GM18498 (cell line): ENCODE results near the gene MAP1LC3C.

ENCODE experiments used
- ATAC-seq: cut with Tn5 transposase; IDR thresholded peaks from one replicate; pipeline ENCODE4 v1.9.1; 2021; ENCODE audit warnings: mild to moderate bottlenecking, moderate library complexity; ENCODE audit not compliant: unreplicated experiment

The MAP1LC3C gene

DNA sequence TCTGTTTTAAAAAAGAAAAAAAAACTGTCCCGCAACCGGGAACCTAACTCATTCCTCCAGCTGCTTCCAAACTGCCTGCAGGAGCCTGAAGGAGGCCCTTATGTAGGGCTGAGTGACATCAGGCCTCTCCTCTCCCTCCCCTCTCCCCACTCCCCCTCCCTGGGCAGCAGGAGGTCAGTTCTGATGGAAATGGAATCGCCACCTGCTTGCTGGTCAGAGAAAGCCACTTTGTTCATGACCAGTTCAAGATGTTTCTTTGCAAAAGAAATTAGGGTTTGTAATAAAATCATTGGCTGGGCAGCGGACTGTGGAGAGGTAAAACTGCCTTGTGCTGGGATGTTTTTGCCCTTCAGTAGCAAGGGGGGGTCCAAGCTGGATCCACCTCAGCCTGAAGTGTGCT, at the start of gene MAP1LC3C:
MAP1LC3C (minus strand) TSS at position 73 of the 400 bp plus-strand sequence. CDS start 90 bp downstream, outside the sequence.
- no peak for ATAC-seq

DNA sequence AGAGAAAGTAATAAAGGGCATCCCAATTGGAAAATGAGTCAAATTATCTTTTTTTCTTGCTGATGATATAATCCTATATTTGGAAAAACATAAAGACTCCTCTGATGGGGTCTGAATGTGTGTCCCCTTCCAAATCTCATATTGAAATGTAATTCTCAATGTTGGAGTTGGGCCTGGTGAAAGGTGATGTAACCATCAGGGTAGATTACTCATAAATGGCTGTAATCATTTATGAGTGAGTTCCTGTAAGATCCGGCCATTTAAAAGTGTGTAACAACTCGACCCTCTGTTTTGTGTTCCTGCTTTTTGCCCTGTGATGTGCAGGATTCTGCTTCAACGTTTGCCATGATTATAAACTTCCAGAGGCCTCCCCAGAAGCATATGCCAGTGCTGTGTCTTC, 44.3 kb upstream of the MAP1LC3C start:
- no peak for ATAC-seq

DNA sequence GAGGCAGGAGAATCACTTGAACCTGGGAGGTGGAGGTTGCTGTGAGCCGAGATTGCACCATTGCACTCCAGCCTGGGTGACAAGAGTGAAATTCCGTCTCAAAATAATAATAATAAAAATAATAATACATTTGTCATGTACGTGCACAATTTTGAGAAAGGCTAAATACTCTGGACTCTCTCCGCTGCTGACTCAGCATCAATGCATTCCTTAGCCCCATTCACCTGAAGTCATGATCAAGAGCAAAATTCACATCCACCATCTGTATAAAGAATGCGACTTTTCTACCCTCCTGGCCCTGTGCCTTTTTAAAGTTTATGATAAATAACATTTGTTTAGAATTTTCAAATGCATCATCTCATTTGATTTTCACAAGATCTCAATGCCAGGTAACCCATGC, 35.5 kb upstream of the MAP1LC3C start:
- ATAC-seq = no peak

DNA sequence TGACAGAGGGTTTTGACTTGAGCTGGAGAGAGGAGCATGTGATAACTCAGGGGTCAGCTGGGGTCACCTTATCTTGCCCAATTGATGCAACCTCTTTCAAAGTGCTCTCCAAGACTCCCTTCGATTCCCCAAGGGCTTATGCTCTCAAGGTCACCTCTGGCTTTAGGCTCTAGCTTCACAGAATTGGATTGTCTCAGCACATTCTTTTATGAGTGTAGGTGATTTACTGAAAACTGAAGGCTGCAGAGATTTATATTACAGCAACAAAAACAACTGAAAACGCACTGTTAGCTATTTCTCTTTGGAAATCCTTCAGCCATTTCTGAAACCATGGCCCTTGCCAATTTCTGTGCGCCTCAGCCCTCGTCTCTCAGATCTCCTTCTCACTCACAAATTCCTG, 34.5 kb upstream of the MAP1LC3C start:
- ATAC-seq = no peak

DNA sequence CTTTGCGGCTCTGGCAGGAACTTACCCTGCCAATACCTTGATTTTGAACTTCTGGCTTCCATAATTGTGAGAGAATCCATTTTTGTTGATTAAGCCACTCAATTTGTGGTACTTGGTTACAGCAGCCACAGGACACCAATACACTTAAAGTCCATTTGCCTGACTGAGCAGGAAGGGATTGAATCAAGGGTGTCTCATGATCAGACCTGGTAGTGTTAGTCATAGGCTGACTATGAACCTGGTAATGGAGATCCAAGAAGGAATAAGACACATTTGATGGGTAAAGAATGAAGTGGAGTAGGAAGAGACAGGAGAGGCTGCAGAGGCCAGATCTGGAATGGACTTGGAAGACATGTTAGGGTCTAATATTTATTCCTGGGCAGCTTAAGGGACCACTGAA, 31.2 kb upstream of the MAP1LC3C start:
- ATAC-seq = no peak

DNA sequence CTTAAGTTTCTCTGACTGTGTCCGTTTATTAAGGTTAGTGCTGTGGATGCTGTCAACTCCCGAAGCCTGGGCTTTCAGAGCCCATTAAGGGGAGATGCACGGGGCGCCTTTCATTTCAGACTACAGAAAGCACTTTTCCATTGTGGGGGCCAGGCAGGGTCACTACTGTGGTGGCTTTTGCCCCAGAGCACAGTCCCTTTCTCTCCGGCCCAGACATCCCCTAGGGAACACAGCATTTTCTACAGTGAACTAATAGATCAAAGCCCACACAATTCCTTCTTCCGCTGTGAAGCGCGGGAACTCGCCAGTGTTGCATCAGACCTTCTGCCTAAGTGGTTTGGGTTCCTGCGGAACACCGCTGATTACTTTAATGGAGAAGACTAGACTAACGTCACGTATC, 26.8 kb upstream of the MAP1LC3C start:
- ATAC-seq = no peak

DNA sequence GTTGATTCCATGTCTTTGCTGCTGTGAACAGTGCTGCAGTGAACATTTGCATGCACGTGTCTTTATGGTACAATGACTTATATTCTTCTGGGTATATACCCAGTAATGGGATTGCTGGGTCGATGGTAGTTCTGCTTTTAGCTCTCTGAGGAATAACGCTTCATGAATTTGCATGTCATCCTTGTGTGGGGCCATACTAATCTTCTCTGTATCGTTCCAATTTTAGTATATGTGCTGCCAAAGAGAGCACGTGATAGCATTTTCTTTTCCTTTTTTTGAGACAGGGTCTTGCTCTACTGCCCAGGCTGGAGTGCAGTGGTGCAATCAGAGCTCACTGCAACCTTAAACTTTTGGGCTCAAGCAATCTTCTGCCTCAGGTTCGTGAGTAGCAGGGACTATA, 24.9 kb upstream of the MAP1LC3C start:
- no peak for ATAC-seq

DNA sequence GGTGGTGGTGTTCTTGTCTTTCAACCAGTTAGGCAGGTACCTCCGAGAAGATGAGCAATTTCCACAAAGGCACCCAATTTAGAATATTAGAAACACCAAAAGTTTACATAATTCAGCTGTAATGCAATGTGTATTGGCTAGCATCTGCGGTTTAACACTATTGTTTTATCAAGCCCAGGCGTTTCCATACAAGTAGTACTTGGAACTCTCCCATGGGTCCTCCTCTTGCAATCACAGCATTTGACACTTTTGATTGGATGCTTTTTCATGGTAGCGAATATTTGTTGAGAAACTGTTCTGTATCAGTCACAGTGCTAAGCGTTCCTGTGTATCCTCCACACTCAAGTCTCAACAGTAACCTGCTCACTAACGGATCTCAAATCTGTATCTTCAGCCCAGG, 20.1 kb upstream of the MAP1LC3C start:
- no peak for ATAC-seq

DNA sequence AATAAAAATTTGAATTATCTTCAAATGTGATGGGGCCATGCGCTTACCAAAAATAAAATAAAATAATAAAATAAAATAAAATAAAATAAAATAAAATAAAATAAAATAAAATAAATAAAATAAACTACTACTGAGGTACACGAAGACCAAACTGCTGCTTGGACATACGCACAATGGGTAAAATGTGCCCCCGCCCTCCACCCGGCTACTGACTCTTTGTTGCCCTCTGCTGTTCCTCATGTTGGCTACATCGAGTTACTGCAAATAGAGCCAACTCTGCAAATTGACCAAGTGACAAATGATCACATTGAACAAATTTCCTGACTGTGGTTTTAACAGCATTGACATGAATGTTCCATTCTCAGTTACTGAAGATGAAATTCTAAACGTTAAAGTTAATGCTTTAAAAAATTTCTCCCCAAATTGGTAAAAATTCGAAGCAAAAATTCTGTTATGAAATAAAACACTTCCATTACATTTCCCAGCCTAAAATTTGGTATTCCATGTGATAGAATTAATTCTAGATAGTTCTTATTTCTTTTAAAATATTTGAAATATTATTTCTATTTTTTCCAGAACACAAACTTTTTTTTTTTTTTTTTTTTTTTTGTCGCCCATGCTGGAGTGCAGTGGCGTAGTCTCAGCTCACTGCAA, 18.8 kb upstream of the MAP1LC3C start:
- ATAC-seq = peak; percentile 74

DNA sequence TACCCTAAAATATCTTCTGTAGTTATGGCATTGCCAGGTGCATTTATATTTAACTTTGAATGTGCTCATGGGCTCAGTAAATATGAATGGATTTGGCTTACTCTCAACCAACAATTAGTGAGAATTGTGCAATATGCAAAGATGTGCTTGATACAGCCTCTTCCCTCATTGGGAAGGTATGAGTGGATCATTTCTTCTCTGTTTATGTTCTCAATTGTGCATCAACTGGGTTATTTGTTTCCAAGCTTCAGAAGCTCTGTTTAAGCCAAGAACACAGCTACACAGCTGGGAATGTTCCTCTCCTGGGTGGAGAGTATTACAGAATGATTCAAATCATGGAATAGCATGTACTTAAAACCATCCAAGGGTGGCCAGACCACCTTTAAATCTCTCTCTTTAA, 17.6 kb upstream of the MAP1LC3C start:
- no peak for ATAC-seq

DNA sequence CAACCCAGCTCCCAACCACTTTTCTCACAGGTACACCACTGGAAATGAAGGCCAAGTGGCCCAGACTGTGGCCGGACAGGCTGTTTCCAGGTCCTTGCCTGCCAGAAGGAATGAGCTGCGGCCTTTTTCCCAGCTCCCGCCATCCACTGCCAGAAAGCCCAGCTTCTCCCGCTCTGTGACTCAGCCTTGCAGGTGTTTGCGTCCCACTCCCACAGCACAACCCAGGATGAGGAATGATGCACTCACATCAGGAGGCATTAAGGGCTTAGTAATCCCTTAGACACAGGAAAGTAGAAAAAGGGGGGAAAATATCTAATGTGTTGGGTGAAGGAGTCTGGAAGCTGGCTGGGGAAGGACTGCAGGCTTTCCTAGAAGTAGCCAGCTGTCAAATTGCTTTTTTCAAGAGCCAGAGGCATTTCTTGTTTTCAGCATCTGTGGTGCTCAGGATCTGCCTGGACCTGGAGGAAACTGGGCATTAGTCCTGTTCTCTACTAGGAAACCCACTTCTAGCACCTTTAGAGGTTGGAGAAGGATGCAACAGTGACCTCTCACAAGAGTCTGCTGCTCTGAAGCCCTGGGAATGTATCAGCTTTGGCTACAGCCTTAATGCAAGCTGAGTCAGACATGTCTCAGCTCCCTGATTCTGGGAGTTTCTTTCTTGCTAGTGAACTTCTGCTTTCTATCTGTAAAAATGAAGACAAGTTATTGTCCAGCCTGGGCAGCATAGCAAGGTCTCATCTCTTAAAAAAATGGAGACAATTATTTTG, 13.2 kb upstream of the MAP1LC3C start:
- ATAC-seq = no peak

DNA sequence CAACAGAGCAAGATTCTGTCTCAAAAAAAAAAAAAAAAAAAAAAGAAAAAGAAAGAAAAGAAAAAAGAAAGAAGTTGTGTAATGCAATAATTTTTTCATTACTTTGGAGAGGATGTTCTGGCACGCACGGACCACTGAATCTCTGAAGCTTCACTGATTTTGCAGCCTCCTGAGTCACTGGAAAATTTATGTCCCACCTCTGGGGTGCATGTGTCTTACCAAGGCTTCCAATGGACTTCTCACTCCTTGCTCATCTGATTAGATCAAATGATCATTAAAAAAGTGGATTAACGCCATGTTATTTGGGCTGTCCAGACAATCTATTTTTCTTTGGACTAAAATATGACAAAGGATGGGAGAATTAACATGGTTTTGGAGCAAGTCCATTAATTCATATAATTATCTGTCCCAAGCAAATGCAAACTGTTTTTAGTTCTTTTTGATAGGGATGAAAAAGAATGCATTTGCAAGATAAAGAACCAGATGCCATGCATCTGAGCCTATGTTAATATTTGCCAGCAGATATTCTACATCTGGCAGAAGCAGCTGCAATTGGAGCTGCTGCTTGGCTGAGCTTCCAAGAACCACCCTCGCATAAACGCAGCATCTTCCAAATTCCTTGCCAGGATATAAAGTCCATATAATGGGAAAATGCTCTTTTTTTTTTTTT, 10.1 kb upstream of the MAP1LC3C start:
- no peak for ATAC-seq

DNA sequence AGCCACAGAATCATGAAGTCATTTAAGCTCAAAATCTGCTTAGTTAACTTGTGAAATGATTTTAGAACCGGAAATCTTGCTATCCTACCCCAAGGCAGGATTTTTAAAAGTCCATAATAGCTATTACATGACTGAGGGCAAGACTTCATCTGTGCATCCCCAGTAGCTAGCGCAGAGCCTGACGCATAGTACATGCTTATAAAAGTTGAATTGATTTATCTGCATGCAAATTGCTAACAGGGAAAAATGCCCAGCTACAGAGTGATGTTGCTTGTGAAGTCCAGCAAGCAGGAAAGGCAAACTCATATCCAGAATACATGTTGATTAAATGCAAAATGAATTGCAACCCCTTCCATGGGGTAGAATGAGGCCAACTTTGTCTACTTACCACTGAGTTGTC, 8.1 kb upstream of the MAP1LC3C start:
- no peak for ATAC-seq

DNA sequence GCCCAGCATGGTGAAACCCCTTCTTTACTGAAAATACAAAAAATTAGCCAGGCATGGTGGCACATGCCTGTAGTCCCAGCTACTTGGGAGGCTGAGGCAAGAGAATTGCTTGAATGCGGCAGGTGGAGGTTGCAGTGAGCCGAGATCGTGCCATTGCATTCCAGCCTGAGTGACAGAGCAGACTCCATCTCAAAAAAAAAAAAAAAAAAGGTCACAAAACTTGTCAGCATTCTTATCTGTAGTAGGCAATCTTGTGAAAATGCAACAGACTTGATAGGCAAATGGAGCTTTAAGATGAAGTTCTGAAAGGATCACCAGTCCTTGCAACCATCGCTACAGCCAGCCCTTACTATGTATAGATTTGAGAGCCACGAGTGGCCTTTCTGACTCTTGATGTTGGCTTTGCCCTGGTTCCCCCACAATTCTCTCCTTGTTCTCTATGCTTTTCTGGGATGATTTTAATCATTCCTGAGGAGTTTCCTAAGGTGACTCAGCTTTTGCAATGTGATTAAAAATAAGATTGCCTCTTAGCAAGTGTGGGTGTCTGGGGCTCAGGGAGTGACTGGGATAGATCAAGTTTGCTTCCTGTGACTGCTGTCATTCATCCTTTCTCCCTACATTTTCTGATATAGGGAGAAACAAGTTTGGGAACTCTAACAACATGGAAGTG, 7.1 kb upstream of the MAP1LC3C start:
- ATAC-seq = no peak

DNA sequence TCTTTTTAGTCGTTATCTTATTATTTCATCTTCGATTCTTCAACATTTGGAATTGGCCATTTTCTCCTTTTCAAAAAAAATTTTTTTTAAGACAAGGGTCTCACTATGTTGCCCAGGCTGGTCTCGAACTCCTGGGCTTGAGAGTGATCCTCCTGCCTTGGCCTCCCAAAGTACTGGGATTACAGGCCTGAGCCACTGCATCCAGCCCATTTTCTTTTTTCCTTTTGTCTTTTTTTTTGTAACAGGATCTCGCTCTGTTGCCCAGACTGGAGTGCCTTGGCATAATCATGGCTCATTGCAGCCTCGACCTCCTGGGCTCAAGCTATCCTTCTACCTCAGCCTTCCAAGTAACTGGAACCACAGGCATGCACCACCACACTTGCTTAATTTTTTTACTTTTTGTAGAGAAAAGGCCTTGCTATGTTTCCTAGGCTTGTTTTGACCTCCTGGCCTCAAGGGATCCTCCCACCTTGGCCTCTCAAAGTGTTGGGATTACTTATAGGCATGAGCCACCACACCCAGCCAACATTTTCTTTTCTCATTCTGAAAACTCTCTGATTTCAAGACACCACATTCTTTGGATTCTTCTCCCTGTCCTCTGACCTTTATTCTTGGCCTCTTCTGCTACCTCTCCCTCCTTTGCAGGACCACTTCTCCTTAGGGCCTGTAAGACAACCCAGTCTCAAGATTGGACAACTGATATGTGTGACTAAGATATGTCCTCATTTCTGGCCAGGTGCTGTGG, 6.0 kb upstream of the MAP1LC3C start:
- no peak for ATAC-seq

DNA sequence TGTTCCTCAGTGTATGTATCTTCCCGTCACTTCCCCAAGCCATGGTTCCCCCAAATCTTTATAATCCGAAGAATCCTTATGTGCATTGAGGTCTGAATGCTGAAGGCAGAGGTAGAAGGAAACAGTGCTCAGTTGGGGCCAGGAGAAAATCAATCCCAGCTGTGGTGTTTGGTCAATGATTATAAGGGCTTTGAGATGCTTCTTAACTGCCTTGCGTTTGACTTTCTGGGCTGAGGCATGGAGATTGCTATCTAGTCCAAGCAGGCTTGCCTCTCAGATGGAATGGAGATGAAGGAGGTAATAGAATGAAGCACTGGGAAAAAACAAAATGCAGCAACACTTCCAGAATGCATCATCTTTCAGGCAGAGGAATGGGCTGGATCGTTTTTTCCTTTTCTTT, 3.6 kb upstream of the MAP1LC3C start:
- ATAC-seq = no peak

DNA sequence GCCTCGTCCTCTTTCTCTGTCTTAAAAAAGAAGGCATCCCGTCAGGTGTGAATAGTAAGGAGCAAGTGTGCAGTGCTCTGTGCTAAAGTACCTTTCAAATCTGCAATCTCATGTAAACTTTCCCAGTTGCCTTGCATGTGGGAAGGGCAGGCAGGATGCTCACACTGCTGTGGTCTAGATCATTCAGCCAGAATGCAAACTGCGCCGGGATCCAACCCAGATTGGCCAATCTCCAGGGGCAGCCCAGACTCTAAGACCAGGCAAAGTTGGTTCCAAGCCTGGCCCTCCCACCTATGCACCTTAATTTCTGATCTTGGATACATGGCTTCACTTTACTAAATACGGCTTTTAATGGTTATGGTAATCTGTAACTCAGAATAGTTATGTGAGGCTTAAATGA, 3.2 kb upstream of the MAP1LC3C start:
- ATAC-seq = no peak

DNA sequence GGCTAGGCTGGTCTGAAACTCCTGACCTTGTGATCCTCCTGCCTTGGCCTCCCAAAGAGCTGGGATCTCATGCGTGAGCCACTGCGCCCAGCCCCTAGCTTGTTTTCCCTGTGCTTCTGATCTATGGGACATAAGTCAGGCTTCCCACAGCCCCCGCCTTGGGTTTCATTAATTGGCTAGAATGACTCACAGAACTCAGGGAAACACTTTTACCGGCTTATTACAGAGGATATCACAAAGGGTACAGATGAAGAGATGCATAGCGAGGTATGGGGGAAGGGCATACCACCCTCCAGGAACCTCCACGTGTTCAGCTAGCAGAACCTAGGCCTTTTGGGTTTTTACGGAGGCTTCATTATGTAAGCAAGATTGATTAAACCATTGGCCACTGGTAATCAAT, 1.5 kb upstream of the MAP1LC3C start:
- no peak for ATAC-seq

DNA sequence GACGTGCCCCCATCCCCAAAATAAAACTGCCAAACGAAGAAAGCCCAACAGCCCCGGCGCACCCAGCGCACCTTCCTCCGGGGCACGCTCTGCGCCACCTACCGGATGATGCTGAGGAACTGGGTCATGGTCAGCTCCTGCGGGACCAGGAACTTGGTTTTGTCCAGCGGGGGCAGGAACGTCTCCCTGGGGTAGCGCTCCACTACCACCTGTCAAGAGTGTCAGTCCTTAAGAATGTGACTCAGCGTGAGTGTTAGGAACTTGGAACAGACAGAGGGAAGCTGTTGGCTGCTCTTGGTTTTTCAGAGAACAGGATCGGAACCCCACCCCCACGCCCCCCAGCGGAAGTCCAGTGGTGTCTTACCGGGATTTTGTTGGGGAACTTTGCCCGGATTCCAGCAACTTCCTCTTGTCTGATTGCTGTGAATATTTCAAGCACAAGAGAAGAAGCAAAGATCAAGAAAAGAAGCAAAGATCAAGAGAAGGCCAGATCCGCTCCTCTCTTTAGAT, 431 bp downstream of the MAP1LC3C start:
- ATAC-seq = peak; percentile 86

DNA sequence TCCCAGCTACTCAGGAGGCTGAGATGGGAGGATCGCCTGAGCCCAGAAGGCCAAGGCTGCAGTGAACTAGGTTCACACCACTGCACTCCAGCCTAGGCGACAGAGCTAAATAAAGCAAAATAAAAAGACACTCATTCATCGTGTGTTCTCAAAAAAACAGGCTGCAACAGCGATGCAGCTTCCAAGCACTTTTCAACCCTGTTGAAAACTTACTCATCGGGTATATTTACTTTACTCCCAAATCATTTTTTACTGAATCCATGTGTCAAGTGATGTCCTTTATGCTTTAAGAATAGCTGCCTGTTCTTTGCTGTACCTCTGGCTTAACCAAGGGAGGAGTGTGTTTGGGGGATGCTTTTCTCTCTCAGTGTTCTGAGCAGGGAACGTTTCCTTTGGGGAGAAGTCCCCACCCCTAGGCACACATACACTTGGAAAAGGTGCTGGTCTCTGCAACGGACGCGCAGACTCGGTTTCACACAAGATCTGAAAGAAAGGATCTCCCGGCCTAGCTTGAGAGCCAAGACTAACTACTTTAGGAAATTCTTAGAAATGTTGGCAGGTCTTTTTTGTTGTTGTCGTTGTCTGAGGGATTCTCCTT, 1.4 kb downstream of the MAP1LC3C start:
- ATAC-seq = no peak
